Neural cell (in vitro differentiated cells): ENCODE measurements around the gene ANKRD33B. TPM values are rescaled to one million over a fixed set of nuclear protein-coding genes. Genes with fewer than 3 reads are reported as not detected.

Source experiments
- H2AFZ ChIP-seq: fragments of 200-600, 300-800 bp; sonication (generic), shearing (Covaris generic); 2 replicates; pipeline ENCODE4 v1.6.0; 2014; ENCODE audit warnings: low read depth, mild to moderate bottlenecking, antibody characterized with exemption, low read length, moderate library complexity
- H3F3A ChIP-seq: fragments of 200-600 bp; shearing (Covaris generic); 2 replicates; pipeline ENCODE4 v1.6.1; 2016; ENCODE audit warnings: mild to moderate bottlenecking, moderate library complexity, mixed read lengths, antibody characterized with exemption, low read length; ENCODE audit not compliant: insufficient read depth, poor library complexity, severe bottlenecking
- H3K27ac ChIP-seq: fragments of 200-600, 300-800 bp; sonication (generic), shearing (Covaris generic); 2 replicates; pipeline ENCODE4 v1.5.1; 2014; ENCODE audit warnings: mild to moderate bottlenecking, low read length, moderate library complexity
- H3K27me3 ChIP-seq: fragments of 300-800, 200-600 bp; sonication (generic), shearing (Covaris generic); 2 replicates; pipeline ENCODE4 v1.6.0; 2014; ENCODE audit warnings: mild to moderate bottlenecking, low read depth, low read length, moderate library complexity; ENCODE audit not compliant: insufficient read depth
- H3K36me3 ChIP-seq: fragments of 300-800, 200-600 bp; sonication (generic), shearing (Covaris generic); 2 replicates; pipeline ENCODE4 v1.5.1; 2014; ENCODE audit warnings: mild to moderate bottlenecking, antibody characterized with exemption, low read length, moderate library complexity; ENCODE audit not compliant: insufficient read depth
- H3K4me2 ChIP-seq: fragments of 300-800, 200-600 bp; sonication (generic), shearing (Covaris generic); 2 replicates; pipeline ENCODE4 v1.6.0; 2014; ENCODE audit warnings: mild to moderate bottlenecking, low read length
- H3K4me3 ChIP-seq: fragments of 300-800, 200-600 bp; sonication (generic), shearing (Covaris generic); 2 replicates; pipeline ENCODE4 v1.5.1; 2014; ENCODE audit warnings: mild to moderate bottlenecking, low read length, moderate library complexity
- H3K79me2 ChIP-seq: fragments of 200-600 bp; shearing (Covaris generic); replicated peaks from 2 replicates; pipeline ENCODE4 v1.6.0; 2014; ENCODE audit warnings: mild to moderate bottlenecking, low read length, moderate library complexity; ENCODE audit not compliant: insufficient read depth
- H3K9ac ChIP-seq: fragments of 300-800, 200-600 bp; sonication (generic), shearing (Covaris generic); 2 replicates; pipeline ENCODE4 v1.6.1; 2016; ENCODE audit warnings: mild to moderate bottlenecking, low read length, mixed read lengths
- H3K9me2 ChIP-seq: fragments of 200-600 bp; shearing (Covaris generic); 2 replicates; pipeline ENCODE4 v1.6.1; 2016; ENCODE audit warnings: mild to moderate bottlenecking, low read length, mixed read lengths; ENCODE audit not compliant: insufficient read depth
- H3K9me3 ChIP-seq: fragments of 200-600, 300-800 bp; sonication (generic), shearing (Covaris generic); 2 replicates; pipeline ENCODE4 v1.6.1; 2016; ENCODE audit warnings: mild to moderate bottlenecking, mixed run types, low read length, moderate library complexity, mixed read lengths
- H4K20me1 ChIP-seq: fragments of 200-600 bp; shearing (Covaris generic); 2 replicates; pipeline ENCODE4 v1.6.1; 2016; ENCODE audit warnings: mild to moderate bottlenecking, mixed run types; ENCODE audit not compliant: insufficient read depth
- CTCF ChIP-seq: fragments of 450-650 bp; IDR thresholded peaks from 2 replicates; pipeline ENCODE4 v1.5.1; 2014; ENCODE audit warnings: antibody characterized with exemption, mild to moderate bottlenecking, moderate library complexity; ENCODE audit not compliant: poor library complexity, severe bottlenecking
- EP300 ChIP-seq: fragments of 450-650 bp; conservative IDR thresholded peaks from 2 replicates; pipeline ENCODE4 v1.6.1; 2014; ENCODE audit warnings: antibody characterized with exemption, mild to moderate bottlenecking, moderate library complexity; ENCODE audit not compliant: poor library complexity, severe bottlenecking
- EZH2 ChIP-seq: fragments of 200-600, 300-800 bp; shearing (Covaris generic), sonication (generic); IDR thresholded peaks from 2 replicates; pipeline ENCODE4 v1.6.1; 2014; ENCODE audit warnings: antibody characterized with exemption, low read length, borderline replicate concordance, mild to moderate bottlenecking; ENCODE audit not compliant: insufficient read depth, poor library complexity, severe bottlenecking
- MXI1 ChIP-seq: fragments of 450-650 bp; conservative IDR thresholded peaks from 2 replicates; pipeline ENCODE4 v1.6.1; 2014; ENCODE audit warnings: antibody characterized with exemption, mild to moderate bottlenecking; ENCODE audit not compliant: poor library complexity, severe bottlenecking
- POLR2AphosphoS5 ChIP-seq: IDR thresholded peaks from 2 replicates; pipeline ENCODE4 v1.6.1; 2012
- RAD21 ChIP-seq: fragments of 450-650 bp; conservative IDR thresholded peaks from 2 replicates; pipeline ENCODE4 v1.6.1; 2014; ENCODE audit warnings: antibody characterized with exemption, mild to moderate bottlenecking, moderate library complexity
- REST ChIP-seq: IDR thresholded peaks from 2 replicates; pipeline ENCODE4 v1.6.1; 2012; ENCODE audit warnings: borderline replicate concordance
- SMC3 ChIP-seq: fragments of 450-650 bp; conservative IDR thresholded peaks from 2 replicates; pipeline ENCODE4 v1.6.1; 2014; ENCODE audit warnings: antibody characterized with exemption, mild to moderate bottlenecking, moderate library complexity; ENCODE audit not compliant: poor library complexity
- TAF1 ChIP-seq: IDR thresholded peaks from 2 replicates; pipeline ENCODE4 v1.6.1; 2012; ENCODE audit warnings: low read depth
- polyA plus RNA-seq: library from polyadenylated mRNA; depleted of rRNA; stranded (reverse); fragments of >200 nt; gene quantifications from 2 replicates; pipeline ENCODE4 v1.2.3, GENCODE V29; 2014

ANKRD33B gene
- polyA plus RNA-seq, 1 donor from 2014 or later: not detected

- Histone ChIP-seq H3K9me2 (no peaks in the 10 kb centered on the region), H3K27ac (no peak overlapping the region)
Observed at GRCh38 chr5:10555277-10555684, 8.6 kb upstream of the ANKRD33B start.

GRCh38 chr5:10556289-10556807, 7.5 kb upstream of the ANKRD33B start:
- Histone ChIP-seq H3F3A (no peaks in the 10 kb centered on the region), H3K9ac (no peak overlapping the region), H3K27ac (no peak overlapping the region), H4K20me1 (no peaks in the 10 kb centered on the region), H3K9me2 (no peaks in the 10 kb centered on the region), H3K4me3 (no peak overlapping the region), H3K79me2 (no peaks in the 10 kb centered on the region), H3K36me3 (no peaks in the 10 kb centered on the region), H3K9me3 (no peaks in the 10 kb centered on the region), H3K27me3 (peaks cover 3% of the 10 kb centered on the region), H3K4me2 (no peak overlapping the region), H2AFZ (no peak overlapping the region)
- no peak for TF ChIP-seq EP300
- TF ChIP-seq TAF1: no peak
- no peak for TF ChIP-seq REST
- no peak for TF ChIP-seq RAD21
- TF ChIP-seq POLR2AphosphoS5: no peak
- TF ChIP-seq EZH2: no peak
- TF ChIP-seq MXI1: no peak

More at GRCh38 chr5:10555277-10555684, 8.6 kb upstream of the ANKRD33B start:
- no peaks in the 10 kb centered on the region for H3F3A ChIP-seq
- TF ChIP-seq CTCF (no peak), EP300 (no peak), EZH2 (no peak), MXI1 (no peak), TAF1 (no peak), REST (no peak), RAD21 (no peak), POLR2AphosphoS5 (no peak), SMC3 (no peak)
- H3K9me3 ChIP-seq: no peaks in the 10 kb centered on the region
- no peak overlapping the region for H2AFZ ChIP-seq
- no peaks in the 10 kb centered on the region for H3K27me3 ChIP-seq
- H3K9ac ChIP-seq: no peak overlapping the region
- H4K20me1 ChIP-seq: no peaks in the 10 kb centered on the region
- no peak overlapping the region for H3K4me3 ChIP-seq
- no peaks in the 10 kb centered on the region for H3K79me2 ChIP-seq
- no peak overlapping the region for H3K4me2 ChIP-seq
- H3K36me3 ChIP-seq: no peaks in the 10 kb centered on the region
